ENCODE measurements around the gene GPR161. TPM values are rescaled to one million over a fixed set of nuclear protein-coding genes. Genes with fewer than 3 reads are reported as not detected.

The GPR161 gene
- total and polyA plus RNA-seq, 2 experiments from 2014 or later = 7.9 to 11.6 TPM

DNA sequence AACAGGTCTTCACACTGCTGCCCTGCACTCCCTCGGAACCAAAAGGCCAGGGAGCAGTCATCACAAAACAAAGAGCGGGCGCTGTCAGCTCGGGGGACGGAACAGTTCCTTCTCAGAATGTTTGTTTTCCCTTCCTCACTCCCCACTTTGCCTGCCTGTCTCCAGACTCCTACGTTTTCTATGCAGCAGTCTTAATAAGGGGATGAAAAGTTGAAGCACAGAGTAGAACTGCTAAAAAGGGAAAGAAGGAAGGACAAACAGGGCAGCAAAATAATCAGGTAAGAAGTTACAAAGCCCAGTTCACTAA is 738 bp upstream of the GPR161 start:
- peak; percentile 41 for ATAC-seq

DNA sequence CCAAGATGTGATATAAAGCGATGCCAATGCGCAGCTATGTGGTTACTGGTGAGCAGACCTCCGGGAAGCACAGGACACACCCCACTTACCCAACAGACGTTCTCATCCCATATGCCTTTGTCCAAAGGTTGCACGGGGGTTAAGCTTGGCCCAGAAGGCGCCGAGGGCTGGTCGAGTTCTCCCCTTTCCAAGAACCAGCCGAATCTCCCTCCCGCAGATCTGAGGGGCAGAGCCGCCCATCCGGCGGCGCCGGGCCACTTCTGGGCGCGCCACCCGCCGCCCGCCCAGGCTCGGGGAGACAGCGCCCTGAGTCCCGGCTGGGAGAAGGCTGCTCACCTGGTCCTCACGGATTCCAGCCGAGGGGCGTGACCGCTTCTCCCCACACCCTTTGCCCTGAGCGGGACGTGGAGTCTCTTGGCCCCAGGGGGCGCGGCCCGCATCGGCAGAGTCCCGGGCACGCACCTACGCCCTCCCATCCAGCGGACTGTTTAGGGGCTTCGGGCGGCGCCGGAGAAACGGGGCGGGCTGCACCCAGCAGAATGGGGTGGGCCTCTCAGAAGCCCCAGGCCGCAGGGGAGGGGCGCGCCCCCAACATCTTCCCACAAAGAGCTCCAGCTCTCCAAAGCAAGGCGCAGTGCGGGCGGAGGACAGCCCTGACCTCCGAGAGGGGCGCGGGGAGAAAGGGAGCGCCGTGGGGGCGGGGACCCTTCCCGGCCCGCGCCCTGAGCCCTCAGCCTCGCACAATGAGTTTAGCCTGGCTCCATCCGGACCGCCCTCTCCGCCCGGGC is 615 bp downstream of the GPR161 start:
- peaks cover 17% of the 10 kb centered on the region for H3K27me3 Mint-ChIP-seq (ENCODE audit: insufficient read depth, low read depth, poor library complexity)
- peaks cover 19% of the 10 kb centered on the region for H3K79me2 ChIP-seq (replicated peaks; ENCODE audit: insufficient read depth)
- peak overlapping the region; percentile 77 for H3K4me3 ChIP-seq
- H3K27me3 ChIP-seq (ENCODE audit: insufficient read depth) = peaks cover 35% of the 10 kb centered on the region
- H3K4me1 Mint-ChIP-seq = peaks cover 29% of the 10 kb centered on the region
- no peak overlapping the region for H3K27ac Mint-ChIP-seq
- no peaks in the 10 kb centered on the region for H3K9me2 ChIP-seq (ENCODE audit: insufficient read depth)
- H3K27ac ChIP-seq (ENCODE audit: low read depth) = no peak overlapping the region
- TF ChIP-seq, protein P1, sequence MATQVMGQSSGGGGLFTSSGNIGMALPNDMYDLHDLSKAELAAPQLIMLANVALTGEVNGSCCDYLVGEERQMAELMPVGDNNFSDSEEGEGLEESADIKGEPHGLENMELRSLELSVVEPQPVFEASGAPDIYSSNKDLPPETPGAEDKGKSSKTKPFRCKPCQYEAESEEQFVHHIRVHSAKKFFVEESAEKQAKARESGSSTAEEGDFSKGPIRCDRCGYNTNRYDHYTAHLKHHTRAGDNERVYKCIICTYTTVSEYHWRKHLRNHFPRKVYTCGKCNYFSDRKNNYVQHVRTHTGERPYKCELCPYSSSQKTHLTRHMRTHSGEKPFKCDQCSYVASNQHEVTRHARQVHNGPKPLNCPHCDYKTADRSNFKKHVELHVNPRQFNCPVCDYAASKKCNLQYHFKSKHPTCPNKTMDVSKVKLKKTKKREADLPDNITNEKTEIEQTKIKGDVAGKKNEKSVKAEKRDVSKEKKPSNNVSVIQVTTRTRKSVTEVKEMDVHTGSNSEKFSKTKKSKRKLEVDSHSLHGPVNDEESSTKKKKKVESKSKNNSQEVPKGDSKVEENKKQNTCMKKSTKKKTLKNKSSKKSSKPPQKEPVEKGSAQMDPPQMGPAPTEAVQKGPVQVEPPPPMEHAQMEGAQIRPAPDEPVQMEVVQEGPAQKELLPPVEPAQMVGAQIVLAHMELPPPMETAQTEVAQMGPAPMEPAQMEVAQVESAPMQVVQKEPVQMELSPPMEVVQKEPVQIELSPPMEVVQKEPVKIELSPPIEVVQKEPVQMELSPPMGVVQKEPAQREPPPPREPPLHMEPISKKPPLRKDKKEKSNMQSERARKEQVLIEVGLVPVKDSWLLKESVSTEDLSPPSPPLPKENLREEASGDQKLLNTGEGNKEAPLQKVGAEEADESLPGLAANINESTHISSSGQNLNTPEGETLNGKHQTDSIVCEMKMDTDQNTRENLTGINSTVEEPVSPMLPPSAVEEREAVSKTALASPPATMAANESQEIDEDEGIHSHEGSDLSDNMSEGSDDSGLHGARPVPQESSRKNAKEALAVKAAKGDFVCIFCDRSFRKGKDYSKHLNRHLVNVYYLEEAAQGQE (IDR thresholded peaks at IDR 0.05; ENCODE audit: unreplicated experiment) = no peak
- no peak for TF ChIP-seq NANOG (IDR thresholded peaks at IDR 0.05; ENCODE audit: borderline replicate concordance)
- peak; percentile 1 for TF ChIP-seq EZH2 (IDR thresholded peaks at IDR 0.05; ENCODE audit: low read depth, unreplicated experiment)
- peak overlapping the region; percentile 98 for H2AFZ ChIP-seq
- no peaks in the 10 kb centered on the region for H3F3A ChIP-seq (replicated peaks; ENCODE audit: low read depth)
- peaks cover 4% of the 10 kb centered on the region; the same call in 1 of the 3 replicates for H3K36me3 Mint-ChIP-seq (ENCODE audit: low read depth)
- peak overlapping the region; percentile 99 for H3K4me2 ChIP-seq
- peaks cover 19% of the 10 kb centered on the region for H3K4me1 ChIP-seq (ENCODE audit: insufficient read depth)
- DNase-seq (ENCODE audit: low spot score) = peak; percentile 56
- 0 out of 2 replicates have a peak, but pooled peaks cover 12% of the 10 kb centered on the region for H4K20me1 ChIP-seq (replicated peaks; ENCODE audit: insufficient read depth)
- no peaks in the 10 kb centered on the region; the same call in 2 of the 3 replicates for H3K9me3 Mint-ChIP-seq
- peak; percentile 63 for ATAC-seq
- H3K4me3 Mint-ChIP-seq = peak overlapping the region; percentile 95
- H3K36me3 ChIP-seq (ENCODE audit: insufficient read depth) = no peaks in the 10 kb centered on the region

More for the DNA sequence above, 738 bp upstream of the GPR161 start:
- Histone ChIP-seq H3K4me1 (ENCODE audit: insufficient read depth) (peaks cover 15% of the 10 kb centered on the region), H3K36me3 (ENCODE audit: insufficient read depth) (no peaks in the 10 kb centered on the region), H3K79me2 (replicated peaks; ENCODE audit: insufficient read depth) (0 out of 2 replicates have a peak, but pooled peaks cover 14% of the 10 kb centered on the region), H3K27ac (ENCODE audit: low read depth) (no peak overlapping the region), H3F3A (replicated peaks; ENCODE audit: low read depth) (no peaks in the 10 kb centered on the region), H3K9me2 (ENCODE audit: insufficient read depth) (no peaks in the 10 kb centered on the region), H2AFZ (peak overlapping the region; percentile 99), H3K27me3 (ENCODE audit: insufficient read depth) (peaks cover 35% of the 10 kb centered on the region), H3K4me3 (peak overlapping the region; percentile 77), H4K20me1 (replicated peaks; ENCODE audit: insufficient read depth) (0 out of 2 replicates have a peak, but pooled peaks cover 5% of the 10 kb centered on the region), H3K4me2 (peak overlapping the region; percentile 83)
- H3K4me3 Mint-ChIP-seq = peak overlapping the region; percentile 95
- peaks cover 22% of the 10 kb centered on the region; the same call in 2 of the 3 replicates for H3K4me1 Mint-ChIP-seq
- H3K36me3 Mint-ChIP-seq (ENCODE audit: low read depth) = peaks cover 4% of the 10 kb centered on the region; the same call in 1 of the 3 replicates
- TF ChIP-seq, protein P2, sequence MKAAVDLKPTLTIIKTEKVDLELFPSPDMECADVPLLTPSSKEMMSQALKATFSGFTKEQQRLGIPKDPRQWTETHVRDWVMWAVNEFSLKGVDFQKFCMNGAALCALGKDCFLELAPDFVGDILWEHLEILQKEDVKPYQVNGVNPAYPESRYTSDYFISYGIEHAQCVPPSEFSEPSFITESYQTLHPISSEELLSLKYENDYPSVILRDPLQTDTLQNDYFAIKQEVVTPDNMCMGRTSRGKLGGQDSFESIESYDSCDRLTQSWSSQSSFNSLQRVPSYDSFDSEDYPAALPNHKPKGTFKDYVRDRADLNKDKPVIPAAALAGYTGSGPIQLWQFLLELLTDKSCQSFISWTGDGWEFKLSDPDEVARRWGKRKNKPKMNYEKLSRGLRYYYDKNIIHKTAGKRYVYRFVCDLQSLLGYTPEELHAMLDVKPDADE (IDR thresholded peaks at IDR 0.05) = no peak
- H3K27ac Mint-ChIP-seq = peak overlapping the region; percentile 65; the same call in 1 of the 2 replicates
- no peak for DNase-seq (ENCODE audit: low spot score)
- peaks cover 17% of the 10 kb centered on the region for H3K27me3 Mint-ChIP-seq (ENCODE audit: insufficient read depth, low read depth, poor library complexity)
- no peaks in the 10 kb centered on the region; the same call in 2 of the 3 replicates for H3K9me3 Mint-ChIP-seq
